Nephron progenitor cell (in vitro differentiated cells): ENCODE results near the gene SLC38A2.

ENCODE experiments used
- DNase-seq: peaks from one replicate; pipeline ENCODE4 v3.0.0; 2021
- H3K27ac Mint-ChIP-seq: 2 replicates; pipeline ENCODE4 v1.8.0; 2021; ENCODE audit warnings: mild to moderate bottlenecking, moderate library complexity, mixed read lengths
- H3K27me3 Mint-ChIP-seq: 2 replicates; pipeline ENCODE4 v1.8.0; 2021; ENCODE audit warnings: mild to moderate bottlenecking, low read depth, mixed read lengths; ENCODE audit not compliant: poor library complexity
- H3K36me3 Mint-ChIP-seq: 2 replicates; pipeline ENCODE4 v1.8.0; 2021; ENCODE audit warnings: low read depth, mixed read lengths
- H3K4me1 Mint-ChIP-seq: 2 replicates; pipeline ENCODE4 v1.8.0; 2021; ENCODE audit warnings: mixed read lengths
- H3K4me3 Mint-ChIP-seq: 2 replicates; pipeline ENCODE4 v1.8.0; 2021; ENCODE audit warnings: mild to moderate bottlenecking, moderate library complexity, mixed read lengths
- H3K9me3 Mint-ChIP-seq: 2 replicates; pipeline ENCODE4 v1.8.0; 2021; ENCODE audit warnings: mild to moderate bottlenecking, moderate library complexity, mixed read lengths
- CTCF ChIP-seq: fragments of 200-600 bp; sonication (generic); IDR thresholded peaks from 2 replicates; pipeline ENCODE4 v1.5.0; 2021; ENCODE audit warnings: antibody characterized with exemption

SLC38A2 gene

GRCh38 chr12:46366771-46367170 lies 5.8 kb downstream of the SLC38A2 start:
- Mint-ChIP-seq H3K27ac (no peak overlapping the region), H3K9me3 (no peaks in the 10 kb centered on the region), H3K4me1 (peaks cover 41% of the 10 kb centered on the region), H3K27me3 (peaks cover 3% of the 10 kb centered on the region), H3K36me3 (peaks cover 84% of the 10 kb centered on the region), H3K4me3 (no peak overlapping the region)
- no peak for DNase-seq
- no peak for TF ChIP-seq CTCF

- no peak overlapping the region for H3K27ac Mint-ChIP-seq
- no peak for TF ChIP-seq CTCF
- DNase-seq: no peak
- H3K4me1 Mint-ChIP-seq: peaks cover 38% of the 10 kb centered on the region
- H3K4me3 Mint-ChIP-seq: no peak overlapping the region
- no peaks in the 10 kb centered on the region for H3K9me3 Mint-ChIP-seq
- peaks cover 88% of the 10 kb centered on the region for H3K36me3 Mint-ChIP-seq
- H3K27me3 Mint-ChIP-seq: no peaks in the 10 kb centered on the region
These were observed 6.6 kb downstream of the SLC38A2 start for GRCh38 chr12:46365951-46366379.

GRCh38 chr12:46364777-46365580 lies 7.6 kb downstream of the SLC38A2 start:
- H3K4me1 Mint-ChIP-seq: peaks cover 28% of the 10 kb centered on the region
- peak overlapping the region; percentile 69 for H3K27ac Mint-ChIP-seq
- no peak overlapping the region for H3K4me3 Mint-ChIP-seq
- peaks cover 86% of the 10 kb centered on the region for H3K36me3 Mint-ChIP-seq
- TF ChIP-seq CTCF: no peak
- no peaks in the 10 kb centered on the region for H3K9me3 Mint-ChIP-seq
- H3K27me3 Mint-ChIP-seq: no peaks in the 10 kb centered on the region
- DNase-seq: no peak

GRCh38 chr12:46364300-46364696 lies 8.3 kb downstream of the SLC38A2 start:
- Mint-ChIP-seq H3K4me3 (no peak overlapping the region), H3K4me1 (peaks cover 22% of the 10 kb centered on the region), H3K9me3 (no peaks in the 10 kb centered on the region), H3K27me3 (no peaks in the 10 kb centered on the region), H3K27ac (no peak overlapping the region), H3K36me3 (peaks cover 86% of the 10 kb centered on the region)
- TF ChIP-seq CTCF: no peak
- no peak for DNase-seq

GRCh38 chr12:46363582-46364299 lies 8.8 kb downstream of the SLC38A2 start:
- H3K9me3 Mint-ChIP-seq: no peaks in the 10 kb centered on the region
- H3K36me3 Mint-ChIP-seq: peaks cover 89% of the 10 kb centered on the region
- H3K4me1 Mint-ChIP-seq: peaks cover 18% of the 10 kb centered on the region
- H3K4me3 Mint-ChIP-seq: no peak overlapping the region
- H3K27ac Mint-ChIP-seq: peak overlapping the region; percentile 47
- DNase-seq: no peak
- no peak for TF ChIP-seq CTCF
- H3K27me3 Mint-ChIP-seq: no peaks in the 10 kb centered on the region
